Ovary (tissue), 9 donors: ENCODE results near the gene TRMT5. TPM values are rescaled to one million over a fixed set of nuclear protein-coding genes. Genes with fewer than 3 reads are reported as not detected.

Experiments used
- DNase-seq, 5 donors: peaks; one replicate each; pipeline ENCODE4 v3.0.0-alpha.2; 2019 to 2020
- H3K27ac ChIP-seq, 2 donors: fragments of 200-600 bp; one replicate each; pipeline versions ENCODE4 v1.5.1 to v1.8.0; 2019 to 2022
- H3K27me3 ChIP-seq: fragments of 200-600 bp; one replicate; pipeline ENCODE4 v1.8.0; 2022
- H3K36me3 ChIP-seq: fragments of 200-600 bp; sonication (generic); one replicate; pipeline ENCODE4 v1.5.1; 2019
- H3K4me1 ChIP-seq: one replicate; pipeline ENCODE4 v1.8.1; 2013; ENCODE audit warnings: mild to moderate bottlenecking, moderate library complexity; ENCODE audit not compliant: insufficient read depth
- H3K4me3 ChIP-seq: fragments of 200-600 bp; sonication (generic); one replicate; pipeline ENCODE4 v1.5.1; 2017
- H3K9me3 ChIP-seq, 2 donors: fragments of 200-600 bp in 1 of 2; sonication (generic) in 1 of 2; one replicate each; pipeline versions ENCODE4 v1.5.1 to v1.8.1; 2013 to 2019; ENCODE audit warnings: mild to moderate bottlenecking in 1 of 2, moderate library complexity in 1 of 2
- CTCF ChIP-seq, 3 donors: fragments of 450-650 bp in 2 of 3; fragments of 200-600 bp in 1 of 3; IDR thresholded peaks; one replicate each; pipeline versions ENCODE4 v1.5.1 to v1.8.0; 2016 to 2022; ENCODE audit warnings: antibody characterized with exemption in 3 of 3, mild to moderate bottlenecking in 1 of 3
- EP300 ChIP-seq: sonication (generic); formaldehyde crosslinking; IDR thresholded peaks from one replicate; pipeline ENCODE4 v1.6.1; 2017; ENCODE audit warnings: antibody characterized with exemption
- POLR2A ChIP-seq: fragments of 450-650 bp; IDR thresholded peaks from one replicate; pipeline ENCODE4 v1.6.1; 2017; ENCODE audit warnings: antibody characterized with exemption, mild to moderate bottlenecking, moderate library complexity
- WGBS, 3 donors: extraction: QIAGEN DNeasy Blood & Tissue Kit in 1 of 3; methylation state at CpG; one replicate each; pipeline versions ENCODE4 v1.1.5 to v1.1.7; 2013 to 2017; 5-methylcytosine and 5-hydroxymethylcytosine counted together
- intact Hi-C, 4 donors: fragments of 100-400 bp; cut with DNase I; formaldehyde crosslinking; loops; one replicate each; pipeline versions ENCODE4 v1.11.0 to v1.15.1; 2022 to 2023
- polyA plus RNA-seq, 2 donors: library from polyadenylated mRNA; stranded (reverse); fragments of 200-250 nt in 1 of 2; fragments of 350-450 nt in 1 of 2; fragmentation: Illumina TruSeq in 1 of 2; extraction: RNeasy Lipid Tissue Mini Kit (QIAGEN cat#74804) in 1 of 2; gene quantifications; one replicate each; pipeline ENCODE4 v1.2.3, GENCODE V29; 2013 to 2014
- small RNA-seq: library from RNA; depleted of rRNA; stranded (forward); fragments of <200 nt; gene quantifications from one replicate; pipeline ENCODE3, GENCODE V24; 2016
- total RNA-seq, 7 donors: library from RNA; depleted of rRNA in 2 of 7; stranded (reverse); fragments of >200 nt in 2 of 7; fragmentation: NEBNext Ultra II Directional in 3 of 7; extraction: Animal tissue kit (Norgen Biotek cat#: 25700) in 3 of 7; gene quantifications; one replicate each; pipeline versions ENCODE4 v1.1.0 to v1.2.4, GENCODE V29; 2016 to 2023
- donor health status: DM: no; HTN: no; CAD: no; lungs with moderate emphysema.
- donor health status: DM: no; HTN: no; CAD: no.
- donor health status: Bipolar disorder and iron deficiency.
- donor health status: DM: yes; HTN: yes; CAD: no.
- donor health status: DM: no; HTN: no; CAD: no.
- donor health status: DM: yes; HTN: yes; CAD: no.

Gene TRMT5
- total and polyA plus RNA-seq, 9 donors = 5.7 to 22.8 (median 15.0) TPM

- Histone ChIP-seq H3K4me3 (no peak overlapping the region), H3K27ac (no peak overlapping the region), H3K36me3 (no peaks in the 10 kb centered on the region), H3K4me1 (no peaks in the 10 kb centered on the region), H3K27me3 (no peaks in the 10 kb centered on the region), H3K9me3 (no peaks in the 10 kb centered on the region)
- TF ChIP-seq POLR2A (no peak), EP300 (no peak), CTCF (IDR thresholded peaks at IDR 0.05) (no peak)
- intact Hi-C loops = no loop called here
- 94 to 100% (median 96%) methylated on average over 3 of the region's 3 CpGs for WGBS, 3 donors
- DNase-seq = no peak
Measured at GRCh38 chr14:60926002-60926401, 54.9 kb downstream of the TRMT5 start.

GRCh38 chr14:60925286-60925685, 55.6 kb downstream of the TRMT5 start:
- DNase-seq = no peak
- Histone ChIP-seq H3K9me3 (no peaks in the 10 kb centered on the region), H3K36me3 (no peaks in the 10 kb centered on the region), H3K27me3 (no peaks in the 10 kb centered on the region), H3K27ac (no peak overlapping the region), H3K4me1 (no peaks in the 10 kb centered on the region), H3K4me3 (no peak overlapping the region)
- WGBS, 3 donors = 41 to 44% (median 44%) methylated on average over 1 of the region's 1 CpG
- intact Hi-C loops = no loop called here
- TF ChIP-seq EP300 = no peak
- no peak for TF ChIP-seq CTCF (IDR thresholded peaks at IDR 0.05)
- no peak for TF ChIP-seq POLR2A

- intact Hi-C loops = no loop called here
- Histone ChIP-seq H3K27ac (no peak overlapping the region), H3K4me1 (no peaks in the 10 kb centered on the region), H3K4me3 (no peak overlapping the region), H3K36me3 (no peaks in the 10 kb centered on the region), H3K9me3 (no peaks in the 10 kb centered on the region), H3K27me3 (no peaks in the 10 kb centered on the region)
- TF ChIP-seq POLR2A (no peak), EP300 (no peak), CTCF (IDR thresholded peaks at IDR 0.05) (no peak)
- no peak for DNase-seq
- WGBS, 3 donors = 93 to 97% (median 93%) methylated on average over 2 of the region's 2 CpGs
Measured at GRCh38 chr14:60922050-60922449, 58.8 kb downstream of the TRMT5 start.

Small RNA genes lying within 50 kb of the gene (small RNA-seq; reads per million reads assigned to genes)
- gene RNU6-398P = not detected

Other genes starting within 250 kb of the TRMT5 start
- gene MNAT1, start 246.3 kb downstream of the TRMT5 start, total RNA-seq = 10 to 100 TPM; 28.7 to 59.4 (median 44.8) TPM
- gene MNAT1, start 246.3 kb downstream of the TRMT5 start, polyA plus RNA-seq = 10 to 100 TPM; 23.0 to 24.0 TPM
- gene SLC38A6, start 166 bp upstream of the TRMT5 start, total RNA-seq = 10 to 100 TPM in 6 of 7 donors, 1 to 10 TPM in 1; 8.4 to 18.7 (median 15.1) TPM
- 10 to 100 TPM in 1 of 2 donors, 1 to 10 TPM in 1; 6.8 to 17.3 TPM for gene SLC38A6, start 166 bp upstream of the TRMT5 start, polyA plus RNA-seq